SK-N-SH (cell line): ENCODE results near the gene P4HA3. TPM values are rescaled to one million over a fixed set of nuclear protein-coding genes. Genes with fewer than 3 reads are reported as not detected.

Source experiments
- CTCF ChIA-PET: fragments of 300-600, 350-600 bp; formaldehyde crosslinking; extraction: SDS; loops from one replicate; lab custom pipeline; 2021; lab: Yijun Ruan, JAX
- POLR2A ChIA-PET: fragments of 350-600 bp; sonication (Branson Sonifier 250); formaldehyde crosslinking; extraction: SDS; loops from one replicate; lab custom pipeline; 2020; ENCODE audit warnings: antibody characterized with exemption, inconsistent platforms; lab: Yijun Ruan, JAX
- DNase-seq: peaks from one replicate; pipeline ENCODE4 v3.0.0; 2012
- H2AFZ ChIP-seq: fragments of 200-600 bp; sonication (generic); 2 replicates; pipeline ENCODE4 v1.8.1; 2016; ENCODE audit warnings: antibody characterized with exemption, mild to moderate bottlenecking, low read depth
- H3F3A ChIP-seq: fragments of 200-600 bp; sonication (generic); replicated peaks from 2 replicates; pipeline ENCODE3; 2016; ENCODE audit warnings: antibody characterized with exemption, mild to moderate bottlenecking; ENCODE audit not compliant: insufficient read depth
- H3K27ac ChIP-seq, 2 experiments: fragments of 200-500 bp in 1 of 2; fragments of 200-600 bp in 1 of 2; sonication (Bioruptor generic) in 1 of 2; sonication (generic), shearing (Covaris generic) in 1 of 2; 2 replicates each; pipeline versions ENCODE4 v1.5.1 to v1.6.1; 2014 to 2016; ENCODE audit warnings: low read depth in 2 of 2, inconsistent platforms in 1 of 2, low read length in 1 of 2, mild to moderate bottlenecking in 1 of 2, mixed read lengths in 1 of 2
- H3K27me3 ChIP-seq: fragments of 200-600 bp; sonication (generic), shearing (Covaris generic); 2 replicates; pipeline ENCODE4 v1.6.1; 2016; ENCODE audit warnings: mixed run types; ENCODE audit not compliant: insufficient read depth
- H3K36me3 ChIP-seq, 2 experiments: fragments of 200-500 bp in 1 of 2; fragments of 200-600 bp in 1 of 2; sonication (Bioruptor generic) in 1 of 2; sonication (generic) in 1 of 2; replicated peaks in 1 of 2; 2 replicates each; pipeline versions ENCODE3 to v1.5.1; 2014 to 2016; ENCODE audit warnings: low read length in 1 of 2, mild to moderate bottlenecking in 1 of 2; ENCODE audit not compliant: insufficient read depth in 2 of 2, control insufficient read depth in 1 of 2
- H3K4me1 ChIP-seq, 2 experiments: fragments of 200-500 bp in 1 of 2; fragments of 200-600 bp in 1 of 2; sonication (Bioruptor generic) in 1 of 2; sonication (generic), shearing (Covaris generic) in 1 of 2; 2 replicates each; pipeline versions ENCODE4 v1.5.1 to v1.6.1; 2014 to 2016; ENCODE audit warnings: low read depth in 1 of 2, low read length in 1 of 2, mixed run types in 1 of 2; ENCODE audit not compliant: insufficient read depth in 2 of 2, control insufficient read depth in 1 of 2
- H3K4me2 ChIP-seq: fragments of 200-600 bp; sonication (generic), shearing (Covaris generic); 2 replicates; pipeline ENCODE4 v1.6.1; 2017; ENCODE audit warnings: mixed run types
- H3K4me3 ChIP-seq, 2 experiments: fragments of 200-500 bp in 1 of 2; fragments of 200-600 bp in 1 of 2; sonication (Bioruptor generic) in 1 of 2; sonication (generic), shearing (Covaris generic) in 1 of 2; 2 replicates each; pipeline versions ENCODE4 v1.5.1 to v1.8.1; 2014 to 2016; ENCODE audit warnings: low read depth in 2 of 2, inconsistent platforms in 1 of 2, low read length in 1 of 2, mild to moderate bottlenecking in 1 of 2, mixed read lengths in 1 of 2, moderate library complexity in 1 of 2
- H3K79me2 ChIP-seq: fragments of 200-600 bp; sonication (generic); 2 replicates; pipeline ENCODE4 v1.8.1; 2017; ENCODE audit warnings: mild to moderate bottlenecking; ENCODE audit not compliant: insufficient read depth
- H3K9ac ChIP-seq: fragments of 200-600 bp; sonication (generic); 2 replicates; pipeline ENCODE4 v1.6.1; 2017; ENCODE audit warnings: mixed run types
- H3K9me2 ChIP-seq: fragments of 200-600 bp; sonication (generic); 2 replicates; pipeline ENCODE4 v1.6.1; 2017; ENCODE audit warnings: mixed run types
- H3K9me3 ChIP-seq: fragments of 200-600 bp; sonication (generic); 2 replicates; pipeline ENCODE4 v1.6.1; 2017; ENCODE audit warnings: mixed run types, mild to moderate bottlenecking, moderate library complexity
- H4K20me1 ChIP-seq: fragments of 200-600 bp; sonication (generic); 2 replicates; pipeline ENCODE4 v1.6.1; 2017; ENCODE audit warnings: mild to moderate bottlenecking, mixed run types; ENCODE audit not compliant: insufficient read depth
- CHD2 ChIP-seq: fragments of 150-350 bp; IDR thresholded peaks from 2 replicates; pipeline ENCODE4 v1.6.1; 2018; ENCODE audit warnings: low read length; ENCODE audit not compliant: partially characterized antibody
- FOXJ3 ChIP-seq: sonication (generic); formaldehyde crosslinking; IDR thresholded peaks from 2 replicates; pipeline ENCODE4 v1.5.1; 2020; ENCODE audit warnings: mild to moderate bottlenecking, missing genetic modification reagents
- GATA2 ChIP-seq: sonication (generic); formaldehyde crosslinking; IDR thresholded peaks from 2 replicates; pipeline ENCODE4 v1.5.0; 2020; ENCODE audit warnings: mild to moderate bottlenecking, missing genetic modification reagents
- MEF2A ChIP-seq: IDR thresholded peaks from 2 replicates; pipeline ENCODE4 v1.4.0; 2012; ENCODE audit warnings: low read depth, borderline replicate concordance
- NFIC ChIP-seq: IDR thresholded peaks from 2 replicates; pipeline ENCODE4 v1.4.0; 2012; ENCODE audit warnings: borderline replicate concordance
- NRF1 ChIP-seq: IDR thresholded peaks from 2 replicates; pipeline ENCODE4 v1.6.1; 2012; ENCODE audit warnings: low read depth, mild to moderate bottlenecking, low read length
- TEAD4 ChIP-seq: IDR thresholded peaks from 2 replicates; pipeline ENCODE4 v1.4.0; 2012; ENCODE audit warnings: mild to moderate bottlenecking, borderline replicate concordance; ENCODE audit not compliant: insufficient read depth
- YY1 ChIP-seq: IDR thresholded peaks from 2 replicates; pipeline ENCODE4 v1.4.0; 2012; ENCODE audit warnings: low read depth, mild to moderate bottlenecking
- WGBS: methylation state at CpG from one replicate; pipeline ENCODE4 v1.1.6; 2017; ENCODE audit warnings: low lambda C conversion rate; 5-methylcytosine and 5-hydroxymethylcytosine counted together
- polyA plus RNA-seq, 3 experiments: library from polyadenylated mRNA; depleted of rRNA; stranded (reverse); fragments of >200 nt; gene quantifications; 2 replicates each; pipeline ENCODE4 v1.2.3, GENCODE V29; 2012
- TF ChIP-seq, protein P1 (sequence below): fragments of 150-350 bp; IDR thresholded peaks from 2 replicates; pipeline ENCODE4 v1.6.1; 2017; ENCODE audit warnings: antibody characterized with exemption, low read length, low read depth, borderline replicate concordance
- TF ChIP-seq, protein P2 (sequence below): fragments of 200-600 bp; sonication (generic); IDR thresholded peaks from 2 replicates; pipeline ENCODE4 v1.6.1; 2017; ENCODE audit warnings: antibody characterized with exemption, mild to moderate bottlenecking, moderate library complexity
- TF ChIP-seq, protein P3 (sequence below): IDR thresholded peaks from 2 replicates; pipeline ENCODE4; 2012
- TF ChIP-seq, protein P4 (sequence below): IDR thresholded peaks from 2 replicates; pipeline ENCODE4 v1.4.0; 2012; ENCODE audit warnings: low read depth, borderline replicate concordance
- TF ChIP-seq, protein P5 (sequence below): IDR thresholded peaks from 2 replicates; pipeline ENCODE4 v1.4.0; 2012; ENCODE audit warnings: low read depth

Gene P4HA3
- polyA plus RNA-seq, 1 of the 3 experiments (the other 2 are of a cell fraction): 8.4 TPM

DNA sequence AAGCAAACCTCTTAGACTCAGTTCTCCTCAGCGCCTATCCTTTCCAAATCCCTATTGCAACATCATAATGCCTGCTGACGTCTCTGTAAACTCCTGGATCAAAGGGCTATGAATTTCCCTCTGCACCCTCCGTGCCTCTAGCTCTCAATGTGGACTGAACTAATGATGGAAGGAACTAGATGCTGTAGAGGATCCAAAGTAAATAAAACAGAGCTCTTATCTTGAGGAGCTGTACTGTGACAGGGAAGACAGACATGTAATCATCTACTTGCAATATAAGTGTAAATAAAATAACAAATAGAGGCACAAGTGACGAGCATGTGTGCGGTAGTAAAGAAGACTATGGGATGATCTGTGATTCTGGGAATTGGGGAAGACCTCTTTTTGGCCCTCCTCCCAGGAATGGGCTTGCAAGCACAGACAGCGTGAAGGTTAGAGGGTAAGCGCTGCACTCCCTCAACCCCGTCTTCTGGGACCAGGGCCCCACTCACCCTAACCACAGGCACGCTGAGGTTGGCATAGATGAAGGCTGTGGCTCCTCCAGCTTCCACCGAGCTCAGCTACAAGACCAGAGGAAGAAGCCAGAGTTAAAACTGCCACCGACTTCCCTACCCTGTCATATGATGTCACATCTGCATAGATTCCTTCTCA lies 42.2 kb downstream of the P4HA3 start:
- H3K9ac ChIP-seq: no peak overlapping the region
- H3K4me3 ChIP-seq: no peak overlapping the region
- H3F3A ChIP-seq: no peaks in the 10 kb centered on the region
- TF ChIP-seq YY1: no peak
- TF ChIP-seq, protein P1, sequence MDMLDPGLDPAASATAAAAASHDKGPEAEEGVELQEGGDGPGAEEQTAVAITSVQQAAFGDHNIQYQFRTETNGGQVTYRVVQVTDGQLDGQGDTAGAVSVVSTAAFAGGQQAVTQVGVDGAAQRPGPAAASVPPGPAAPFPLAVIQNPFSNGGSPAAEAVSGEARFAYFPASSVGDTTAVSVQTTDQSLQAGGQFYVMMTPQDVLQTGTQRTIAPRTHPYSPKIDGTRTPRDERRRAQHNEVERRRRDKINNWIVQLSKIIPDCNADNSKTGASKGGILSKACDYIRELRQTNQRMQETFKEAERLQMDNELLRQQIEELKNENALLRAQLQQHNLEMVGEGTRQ: no peak
- TF ChIP-seq, protein P2, sequence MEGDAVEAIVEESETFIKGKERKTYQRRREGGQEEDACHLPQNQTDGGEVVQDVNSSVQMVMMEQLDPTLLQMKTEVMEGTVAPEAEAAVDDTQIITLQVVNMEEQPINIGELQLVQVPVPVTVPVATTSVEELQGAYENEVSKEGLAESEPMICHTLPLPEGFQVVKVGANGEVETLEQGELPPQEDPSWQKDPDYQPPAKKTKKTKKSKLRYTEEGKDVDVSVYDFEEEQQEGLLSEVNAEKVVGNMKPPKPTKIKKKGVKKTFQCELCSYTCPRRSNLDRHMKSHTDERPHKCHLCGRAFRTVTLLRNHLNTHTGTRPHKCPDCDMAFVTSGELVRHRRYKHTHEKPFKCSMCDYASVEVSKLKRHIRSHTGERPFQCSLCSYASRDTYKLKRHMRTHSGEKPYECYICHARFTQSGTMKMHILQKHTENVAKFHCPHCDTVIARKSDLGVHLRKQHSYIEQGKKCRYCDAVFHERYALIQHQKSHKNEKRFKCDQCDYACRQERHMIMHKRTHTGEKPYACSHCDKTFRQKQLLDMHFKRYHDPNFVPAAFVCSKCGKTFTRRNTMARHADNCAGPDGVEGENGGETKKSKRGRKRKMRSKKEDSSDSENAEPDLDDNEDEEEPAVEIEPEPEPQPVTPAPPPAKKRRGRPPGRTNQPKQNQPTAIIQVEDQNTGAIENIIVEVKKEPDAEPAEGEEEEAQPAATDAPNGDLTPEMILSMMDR: no peak
- no peak for TF ChIP-seq TEAD4
- TF ChIP-seq, protein P3, sequence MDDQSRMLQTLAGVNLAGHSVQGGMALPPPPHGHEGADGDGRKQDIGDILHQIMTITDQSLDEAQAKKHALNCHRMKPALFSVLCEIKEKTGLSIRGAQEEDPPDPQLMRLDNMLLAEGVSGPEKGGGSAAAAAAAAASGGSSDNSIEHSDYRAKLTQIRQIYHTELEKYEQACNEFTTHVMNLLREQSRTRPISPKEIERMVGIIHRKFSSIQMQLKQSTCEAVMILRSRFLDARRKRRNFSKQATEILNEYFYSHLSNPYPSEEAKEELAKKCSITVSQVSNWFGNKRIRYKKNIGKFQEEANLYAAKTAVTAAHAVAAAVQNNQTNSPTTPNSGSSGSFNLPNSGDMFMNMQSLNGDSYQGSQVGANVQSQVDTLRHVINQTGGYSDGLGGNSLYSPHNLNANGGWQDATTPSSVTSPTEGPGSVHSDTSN: no peak
- TF ChIP-seq, protein P4, sequence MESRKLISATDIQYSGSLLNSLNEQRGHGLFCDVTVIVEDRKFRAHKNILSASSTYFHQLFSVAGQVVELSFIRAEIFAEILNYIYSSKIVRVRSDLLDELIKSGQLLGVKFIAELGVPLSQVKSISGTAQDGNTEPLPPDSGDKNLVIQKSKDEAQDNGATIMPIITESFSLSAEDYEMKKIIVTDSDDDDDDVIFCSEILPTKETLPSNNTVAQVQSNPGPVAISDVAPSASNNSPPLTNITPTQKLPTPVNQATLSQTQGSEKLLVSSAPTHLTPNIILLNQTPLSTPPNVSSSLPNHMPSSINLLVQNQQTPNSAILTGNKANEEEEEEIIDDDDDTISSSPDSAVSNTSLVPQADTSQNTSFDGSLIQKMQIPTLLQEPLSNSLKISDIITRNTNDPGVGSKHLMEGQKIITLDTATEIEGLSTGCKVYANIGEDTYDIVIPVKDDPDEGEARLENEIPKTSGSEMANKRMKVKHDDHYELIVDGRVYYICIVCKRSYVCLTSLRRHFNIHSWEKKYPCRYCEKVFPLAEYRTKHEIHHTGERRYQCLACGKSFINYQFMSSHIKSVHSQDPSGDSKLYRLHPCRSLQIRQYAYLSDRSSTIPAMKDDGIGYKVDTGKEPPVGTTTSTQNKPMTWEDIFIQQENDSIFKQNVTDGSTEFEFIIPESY: no peak
- no peak for TF ChIP-seq NRF1
- TF ChIP-seq GATA2 (CRISPR knock-in tag): no peak
- TF ChIP-seq, protein P5, sequence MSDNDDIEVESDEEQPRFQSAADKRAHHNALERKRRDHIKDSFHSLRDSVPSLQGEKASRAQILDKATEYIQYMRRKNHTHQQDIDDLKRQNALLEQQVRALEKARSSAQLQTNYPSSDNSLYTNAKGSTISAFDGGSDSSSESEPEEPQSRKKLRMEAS: no peak
- no peak for TF ChIP-seq MEF2A
- no peak for TF ChIP-seq FOXJ3 (CRISPR knock-in tag)
- no peak for TF ChIP-seq CHD2
- no peak for TF ChIP-seq NFIC
- POLR2A ChIA-PET: no interaction called here
- no peak overlapping the region for H3K27ac ChIP-seq
- WGBS: 84% methylated on average over 11 of the region's 11 CpGs
- no peaks in the 10 kb centered on the region for H4K20me1 ChIP-seq
- H3K79me2 ChIP-seq: no peaks in the 10 kb centered on the region
- no peak overlapping the region for H3K4me2 ChIP-seq
- no peak for DNase-seq
- H3K9me2 ChIP-seq: no peaks in the 10 kb centered on the region
- CTCF ChIA-PET: interaction anchor here (0.9 to 2.5 kb wide), 7 partner anchors 8 to 183 kb away, joined by 3 to 12 read pairs (median 3); no protein-coding TSS in a partner anchor
- H3K9me3 ChIP-seq: no peaks in the 10 kb centered on the region
- H3K4me1 ChIP-seq: no peaks in the 10 kb centered on the region
- H3K36me3 ChIP-seq: peaks cover 0 to 10% of the 10 kb centered on the region in 2 experiments
- H3K27me3 ChIP-seq: no peaks in the 10 kb centered on the region
- no peak overlapping the region for H2AFZ ChIP-seq
